HFFc6 (cell line): ENCODE measurements around the gene EMX1. TPM values are rescaled to one million over a fixed set of nuclear protein-coding genes. Genes with fewer than 3 reads are reported as not detected.

Source experiments
- DNase-seq: peaks from one replicate; pipeline ENCODE4 v3.0.0-alpha.2; 2018
- H3K27ac Mint-ChIP-seq: 2 replicates; pipeline ENCODE4 v1.8.0; 2020; ENCODE audit warnings: mild to moderate bottlenecking, mixed read lengths
- H3K27me3 Mint-ChIP-seq: 2 replicates; pipeline ENCODE4 v1.8.0; 2021; ENCODE audit warnings: mild to moderate bottlenecking, moderate library complexity, mixed read lengths; ENCODE audit not compliant: insufficient read depth
- H3K36me3 Mint-ChIP-seq: 2 replicates; pipeline ENCODE4 v1.8.0; 2021; ENCODE audit warnings: low read depth, mixed read lengths
- H3K4me1 Mint-ChIP-seq: 2 replicates; pipeline ENCODE4 v1.8.0; 2020; ENCODE audit warnings: low read depth, mixed read lengths
- H3K4me3 Mint-ChIP-seq: 2 replicates; pipeline ENCODE4 v1.8.0; 2020; ENCODE audit warnings: mild to moderate bottlenecking, moderate library complexity, mixed read lengths
- H3K9me3 Mint-ChIP-seq: 2 replicates; pipeline ENCODE4 v1.8.0; 2020; ENCODE audit warnings: mild to moderate bottlenecking, mixed read lengths
- total RNA-seq, 6 experiments: library from RNA; stranded (reverse); fragmentation: NEBNext Ultra II Directional; extraction: Animal tissue kit (Norgen Biotek cat#: 25700); gene quantifications; 2 replicates in 1 of 6; 3 replicates in 5 of 6; pipeline ENCODE4 v1.2.3, GENCODE V29; 2021
- TF ChIP-seq, protein P1 (sequence below): fragments of 200-600 bp; sonication (generic); IDR thresholded peaks from 2 replicates; pipeline ENCODE4 v1.5.0; 2021; ENCODE audit warnings: antibody characterized with exemption, mild to moderate bottlenecking

Gene EMX1
- total RNA-seq, 6 experiments from 2014 or later, result not detected

DNA sequence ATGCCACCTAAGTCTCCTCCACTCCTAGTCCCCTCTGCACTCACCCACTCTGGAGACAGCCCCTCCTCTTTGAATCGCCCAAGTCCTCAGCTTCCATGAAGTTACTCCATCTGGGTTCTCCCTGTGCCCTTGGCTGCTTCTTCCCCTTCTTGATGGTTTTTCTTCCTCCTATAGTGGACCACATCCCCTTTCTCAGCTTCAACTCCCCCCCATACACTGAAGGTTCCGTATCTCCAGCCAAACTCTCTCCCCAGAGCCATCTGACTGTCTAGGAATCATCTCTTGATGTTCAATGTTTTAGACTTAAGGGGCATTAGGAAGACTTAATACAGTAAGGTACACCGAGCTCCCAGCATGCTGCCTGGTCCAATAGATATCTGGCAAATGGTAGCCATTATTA lies 39.6 kb downstream of the EMX1 start:
- H3K27ac Mint-ChIP-seq, result no peak overlapping the region
- H3K36me3 Mint-ChIP-seq, result no peaks in the 10 kb centered on the region
- H3K4me3 Mint-ChIP-seq, result no peak overlapping the region
- H3K4me1 Mint-ChIP-seq, result no peaks in the 10 kb centered on the region
- TF ChIP-seq, protein P1, sequence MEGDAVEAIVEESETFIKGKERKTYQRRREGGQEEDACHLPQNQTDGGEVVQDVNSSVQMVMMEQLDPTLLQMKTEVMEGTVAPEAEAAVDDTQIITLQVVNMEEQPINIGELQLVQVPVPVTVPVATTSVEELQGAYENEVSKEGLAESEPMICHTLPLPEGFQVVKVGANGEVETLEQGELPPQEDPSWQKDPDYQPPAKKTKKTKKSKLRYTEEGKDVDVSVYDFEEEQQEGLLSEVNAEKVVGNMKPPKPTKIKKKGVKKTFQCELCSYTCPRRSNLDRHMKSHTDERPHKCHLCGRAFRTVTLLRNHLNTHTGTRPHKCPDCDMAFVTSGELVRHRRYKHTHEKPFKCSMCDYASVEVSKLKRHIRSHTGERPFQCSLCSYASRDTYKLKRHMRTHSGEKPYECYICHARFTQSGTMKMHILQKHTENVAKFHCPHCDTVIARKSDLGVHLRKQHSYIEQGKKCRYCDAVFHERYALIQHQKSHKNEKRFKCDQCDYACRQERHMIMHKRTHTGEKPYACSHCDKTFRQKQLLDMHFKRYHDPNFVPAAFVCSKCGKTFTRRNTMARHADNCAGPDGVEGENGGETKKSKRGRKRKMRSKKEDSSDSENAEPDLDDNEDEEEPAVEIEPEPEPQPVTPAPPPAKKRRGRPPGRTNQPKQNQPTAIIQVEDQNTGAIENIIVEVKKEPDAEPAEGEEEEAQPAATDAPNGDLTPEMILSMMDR, result no peak
- H3K9me3 Mint-ChIP-seq, result no peaks in the 10 kb centered on the region
- H3K27me3 Mint-ChIP-seq, result peaks cover 4% of the 10 kb centered on the region
- DNase-seq, result no peak

DNA sequence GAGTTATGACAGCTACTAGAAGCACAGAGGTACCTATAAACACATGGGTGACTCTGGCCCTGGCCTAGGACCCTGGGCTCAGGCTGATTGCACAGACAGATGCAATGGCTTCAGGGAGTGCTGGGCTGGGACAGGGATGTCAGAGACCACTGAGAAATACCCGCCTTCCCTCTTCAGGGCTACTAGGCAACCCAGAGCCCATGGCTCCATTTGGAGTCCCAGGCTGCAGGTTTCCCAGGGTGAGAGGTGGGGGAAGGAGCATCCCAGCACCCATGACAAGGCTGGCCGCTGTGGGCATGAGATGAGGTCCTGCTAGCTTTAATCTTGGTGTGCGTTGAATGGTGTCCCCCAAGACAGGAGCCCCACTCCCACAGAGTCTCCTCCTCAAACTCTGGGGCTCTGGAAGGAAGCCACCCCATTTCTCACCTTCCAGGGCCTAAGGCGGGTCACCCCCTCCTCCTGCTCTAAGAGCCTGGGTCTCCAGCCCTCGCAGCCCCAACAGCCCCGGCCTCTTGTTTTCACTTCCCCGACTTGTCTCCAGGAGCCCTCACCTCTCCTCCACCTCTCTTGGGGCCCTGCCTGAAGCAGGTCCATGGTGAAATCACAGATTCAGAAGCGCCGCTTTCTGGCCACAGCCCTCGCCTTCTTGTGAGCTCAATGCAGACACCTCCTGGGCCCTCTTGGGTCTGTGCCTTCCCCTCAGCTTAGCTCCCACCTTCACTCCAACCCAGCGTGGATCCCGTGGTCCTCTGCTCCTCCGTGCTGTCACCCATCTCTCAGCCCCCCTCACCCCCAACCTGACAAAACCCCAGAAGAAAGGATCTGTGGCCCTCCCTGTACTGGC lies 41.4 kb downstream of the EMX1 start:
- no peaks in the 10 kb centered on the region for H3K4me1 Mint-ChIP-seq
- H3K36me3 Mint-ChIP-seq, result no peaks in the 10 kb centered on the region
- no peak for DNase-seq
- no peaks in the 10 kb centered on the region for H3K9me3 Mint-ChIP-seq
- no peak overlapping the region for H3K27ac Mint-ChIP-seq
- H3K27me3 Mint-ChIP-seq, result peaks cover 4% of the 10 kb centered on the region
- TF ChIP-seq, protein P1, result no peak
- no peak overlapping the region for H3K4me3 Mint-ChIP-seq

DNA sequence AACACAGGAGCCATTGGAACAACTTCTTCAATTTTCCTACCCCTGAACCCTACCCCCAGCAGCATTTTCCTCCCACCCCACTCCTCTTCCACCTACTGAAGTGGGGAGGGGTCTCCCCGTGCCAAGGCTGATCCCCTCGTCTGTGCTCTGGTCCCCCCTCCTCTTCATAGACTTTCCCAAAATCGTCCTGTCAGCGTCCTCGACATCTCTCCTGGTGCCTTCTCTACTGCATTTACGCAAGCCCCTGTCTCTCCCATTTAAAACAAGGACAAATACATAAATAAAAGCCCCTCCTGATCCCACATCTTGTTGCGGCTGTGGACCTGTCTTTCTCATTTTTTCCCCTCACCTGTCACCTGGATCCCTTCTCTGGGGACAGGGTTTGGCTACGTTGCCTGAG lies 42.2 kb downstream of the EMX1 start:
- H3K4me1 Mint-ChIP-seq, result no peaks in the 10 kb centered on the region
- no peaks in the 10 kb centered on the region for H3K36me3 Mint-ChIP-seq
- TF ChIP-seq, protein P1, result no peak
- H3K4me3 Mint-ChIP-seq, result no peak overlapping the region
- H3K27ac Mint-ChIP-seq, result no peak overlapping the region
- DNase-seq, result no peak
- no peaks in the 10 kb centered on the region for H3K9me3 Mint-ChIP-seq
- peaks cover 5% of the 10 kb centered on the region; the same call in 1 of the 2 replicates for H3K27me3 Mint-ChIP-seq

DNA sequence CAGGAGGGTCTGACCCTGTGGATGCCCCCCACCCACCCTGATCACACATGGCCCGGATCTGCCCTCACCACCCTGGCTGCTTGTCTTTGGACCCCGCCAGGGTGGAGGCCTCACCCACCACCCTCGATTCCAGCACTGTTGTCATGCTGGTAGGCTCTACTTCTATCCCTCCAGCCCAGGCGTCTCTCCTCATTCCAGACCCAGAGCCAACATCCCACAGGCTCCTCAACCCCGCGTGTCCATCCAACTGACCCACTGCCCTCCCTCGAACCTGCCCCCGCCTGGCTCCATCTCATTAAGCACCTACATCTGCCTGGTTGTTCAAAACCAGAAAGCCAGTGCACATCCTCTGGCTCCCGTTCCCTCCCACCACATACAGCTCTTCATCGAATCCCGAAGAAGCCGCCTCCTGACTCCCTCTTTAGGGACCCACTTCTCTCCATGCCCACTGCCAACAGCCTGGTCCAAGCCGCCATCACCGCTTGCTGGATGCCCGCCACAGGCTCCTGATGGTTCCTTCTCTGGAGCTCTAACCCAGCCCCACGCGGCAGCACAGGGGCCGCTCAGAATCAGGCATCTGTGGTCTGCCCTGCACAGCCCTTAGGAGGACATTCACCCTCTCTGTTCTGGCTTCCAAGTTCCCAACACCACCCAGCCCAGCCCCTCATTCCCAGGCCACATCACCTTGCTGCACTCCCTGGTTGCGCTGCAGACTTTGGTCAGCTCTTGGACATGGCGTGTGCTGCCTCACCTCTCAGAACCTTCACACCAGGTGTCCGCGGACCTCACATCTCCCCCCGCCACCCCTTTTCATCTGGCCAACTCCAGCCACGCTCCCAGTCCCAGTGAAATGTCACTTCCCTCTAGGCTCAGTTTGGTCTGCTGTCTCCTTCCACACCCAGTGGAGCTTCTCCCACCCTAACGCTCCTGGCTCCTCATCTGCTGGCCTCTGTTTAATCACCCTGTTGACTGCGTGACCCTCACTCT lies 43.0 kb downstream of the EMX1 start:
- H3K4me1 Mint-ChIP-seq, result no peaks in the 10 kb centered on the region
- H3K27ac Mint-ChIP-seq, result no peak overlapping the region
- DNase-seq, result no peak
- H3K27me3 Mint-ChIP-seq, result peaks cover 5% of the 10 kb centered on the region
- H3K36me3 Mint-ChIP-seq, result no peaks in the 10 kb centered on the region
- H3K4me3 Mint-ChIP-seq, result no peak overlapping the region
- TF ChIP-seq, protein P1, result no peak
- no peaks in the 10 kb centered on the region for H3K9me3 Mint-ChIP-seq

DNA sequence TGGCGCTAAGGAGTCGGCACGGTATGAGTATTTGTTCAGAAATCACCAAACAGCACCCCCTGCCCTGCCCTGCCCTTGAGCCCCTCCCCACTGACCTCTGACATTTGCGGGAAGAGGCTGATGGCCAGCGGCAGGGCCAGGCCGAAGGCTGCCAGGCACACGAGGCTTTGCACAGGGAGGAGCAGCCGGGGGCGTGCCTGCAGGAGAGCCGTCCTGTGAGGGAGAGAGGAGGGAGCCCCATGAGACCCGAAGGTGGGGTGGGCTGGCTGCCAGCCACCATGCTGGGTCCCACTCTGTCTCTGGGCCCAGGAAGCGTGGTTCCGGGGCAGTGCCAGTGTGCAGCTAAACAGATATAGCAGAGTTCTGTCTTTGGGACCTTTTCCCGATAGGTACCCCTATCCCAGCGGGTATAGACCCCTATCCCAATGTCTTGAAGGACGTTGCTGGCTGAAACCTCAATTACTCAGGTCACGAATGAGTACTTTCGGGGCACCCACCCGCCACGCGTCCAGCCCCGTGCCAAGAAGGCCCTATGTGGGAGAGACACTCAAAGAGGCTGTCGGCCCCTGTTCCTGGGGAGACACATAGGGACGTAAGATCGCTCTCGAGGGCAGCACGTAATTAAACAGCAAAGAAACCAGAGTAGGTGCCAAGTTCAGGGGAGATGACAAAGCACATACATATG lies 43.9 kb downstream of the EMX1 start:
- no peaks in the 10 kb centered on the region for H3K4me1 Mint-ChIP-seq
- H3K4me3 Mint-ChIP-seq, result no peak overlapping the region
- TF ChIP-seq, protein P1, result no peak
- no peak for DNase-seq
- no peaks in the 10 kb centered on the region for H3K9me3 Mint-ChIP-seq
- H3K36me3 Mint-ChIP-seq, result no peaks in the 10 kb centered on the region
- no peak overlapping the region for H3K27ac Mint-ChIP-seq
- peaks cover 5% of the 10 kb centered on the region for H3K27me3 Mint-ChIP-seq
